Measurements from ENCODE around the gene MAP3K13. TPM values are rescaled to one million over a fixed set of nuclear protein-coding genes. Genes with fewer than 3 reads are reported as not detected.

Gene MAP3K13, protein sequence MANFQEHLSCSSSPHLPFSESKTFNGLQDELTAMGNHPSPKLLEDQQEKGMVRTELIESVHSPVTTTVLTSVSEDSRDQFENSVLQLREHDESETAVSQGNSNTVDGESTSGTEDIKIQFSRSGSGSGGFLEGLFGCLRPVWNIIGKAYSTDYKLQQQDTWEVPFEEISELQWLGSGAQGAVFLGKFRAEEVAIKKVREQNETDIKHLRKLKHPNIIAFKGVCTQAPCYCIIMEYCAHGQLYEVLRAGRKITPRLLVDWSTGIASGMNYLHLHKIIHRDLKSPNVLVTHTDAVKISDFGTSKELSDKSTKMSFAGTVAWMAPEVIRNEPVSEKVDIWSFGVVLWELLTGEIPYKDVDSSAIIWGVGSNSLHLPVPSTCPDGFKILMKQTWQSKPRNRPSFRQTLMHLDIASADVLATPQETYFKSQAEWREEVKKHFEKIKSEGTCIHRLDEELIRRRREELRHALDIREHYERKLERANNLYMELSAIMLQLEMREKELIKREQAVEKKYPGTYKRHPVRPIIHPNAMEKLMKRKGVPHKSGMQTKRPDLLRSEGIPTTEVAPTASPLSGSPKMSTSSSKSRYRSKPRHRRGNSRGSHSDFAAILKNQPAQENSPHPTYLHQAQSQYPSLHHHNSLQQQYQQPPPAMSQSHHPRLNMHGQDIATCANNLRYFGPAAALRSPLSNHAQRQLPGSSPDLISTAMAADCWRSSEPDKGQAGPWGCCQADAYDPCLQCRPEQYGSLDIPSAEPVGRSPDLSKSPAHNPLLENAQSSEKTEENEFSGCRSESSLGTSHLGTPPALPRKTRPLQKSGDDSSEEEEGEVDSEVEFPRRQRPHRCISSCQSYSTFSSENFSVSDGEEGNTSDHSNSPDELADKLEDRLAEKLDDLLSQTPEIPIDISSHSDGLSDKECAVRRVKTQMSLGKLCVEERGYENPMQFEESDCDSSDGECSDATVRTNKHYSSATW
- 10 to 100 TPM; 43.7 to 66.5 TPM for total RNA-seq
- polyA plus RNA-seq (ENCODE audit: insufficient read depth, low read depth, low replicate concordance), result 37.1 TPM
- long read RNA-seq, donor 1, transcript MAP3K13-212 (3 exons, 1,681 nt), result major isoform, 37 of 125 reads
- long read RNA-seq, donor 1, transcript MAP3K13-207 (2 exons, 388 nt), result minor isoform, 5 of 125 reads
- long read RNA-seq, donor 1, partial matches to known transcripts, result 83 of 125 reads
- long read RNA-seq, donor 1, other reads (novel, unspliced or antisense), result 0 of 125 reads
- long read RNA-seq, donor 2, transcript MAP3K13-212 (3 exons, 1,681 nt), result major isoform, 16 of 58 reads
- long read RNA-seq, donor 2, partial matches to known transcripts, result 41 of 58 reads
- long read RNA-seq, donor 2, other reads (novel, unspliced or antisense), result 0 of 58 reads

- H3K36me3 ChIP-seq (ENCODE audit: low read depth, missing control alignments), result no peaks in the 10 kb centered on the region
- peaks cover 6% of the 10 kb centered on the region for H3K4me1 ChIP-seq
- intact Hi-C loops (cut with DNase I; ENCODE audit: low total_unique reads), result no loop called here
- H3K27ac ChIP-seq, result peak within 1 kb of the TSS; percentile 32 to 70
- DNase-seq, result peak; percentile 91
- TF ChIP-seq POLR2A (IDR thresholded peaks at IDR 0.05), result no peak
- no peak for TF ChIP-seq CTCF (IDR thresholded peaks at IDR 0.05)
- no peaks in the 10 kb centered on the region for H3K27me3 ChIP-seq
- 1 to 3% methylated on average over 17 of the region's 17 CpGs for WGBS, 2 donors
- H3K9me3 ChIP-seq, result no peaks in the 10 kb centered on the region
- H3K4me3 ChIP-seq, result peak within 1 kb of the TSS; percentile 42 to 64
Measured at GRCh38 chr3:185362850-185363661, at the start of gene MAP3K13. Gene MAP3K13 (plus strand): TSS chr3:185363136. CDS start chr3:185428582, 65,446 bp downstream.

DNA sequence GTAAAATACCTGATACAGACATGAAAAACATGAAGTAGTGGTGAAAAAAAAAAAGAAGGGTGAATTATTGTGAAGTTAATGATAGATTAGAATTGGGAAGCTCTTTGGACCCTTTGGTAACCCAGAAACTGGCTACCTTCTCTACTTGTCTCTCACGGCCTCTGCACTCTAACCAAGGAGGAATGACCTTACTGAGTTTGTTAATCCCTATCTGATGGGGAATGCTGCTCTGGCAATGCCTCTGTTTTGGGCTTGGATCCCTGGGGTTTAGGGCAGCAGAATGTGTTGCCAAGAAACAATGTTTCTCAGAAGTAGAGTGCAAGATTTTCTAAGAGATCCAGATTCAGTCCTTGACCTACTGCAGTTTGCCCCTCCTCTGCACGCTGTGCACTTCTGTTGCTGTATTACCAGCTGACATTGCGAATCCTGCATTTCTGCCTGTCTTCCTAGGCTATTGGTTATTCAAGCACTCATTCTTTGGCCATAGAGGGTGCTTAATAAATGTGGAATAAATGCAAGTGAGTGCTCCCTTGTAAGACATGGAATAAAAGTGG lies 49.2 kb upstream of the MAP3K13 start:
- DNase-seq, result peak; percentile 68
- no peaks in the 10 kb centered on the region for H3K27me3 ChIP-seq
- H3K36me3 ChIP-seq (ENCODE audit: low read depth, missing control alignments), result no peaks in the 10 kb centered on the region
- H3K4me3 ChIP-seq, result no peak overlapping the region
- no peaks in the 10 kb centered on the region for H3K9me3 ChIP-seq
- H3K4me1 ChIP-seq, result peaks cover 11% of the 10 kb centered on the region
- TF ChIP-seq CTCF (IDR thresholded peaks at IDR 0.05), result no peak
- TF ChIP-seq POLR2A (IDR thresholded peaks at IDR 0.05), result no peak
- 61 to 75% methylated on average over 3 of the region's 3 CpGs for WGBS, 2 donors
- intact Hi-C loops (cut with DNase I; ENCODE audit: low total_unique reads), result no loop called here
- peak overlapping the region in 1 of 2 donors; percentile 2 for H3K27ac ChIP-seq

- intact Hi-C loops (cut with DNase I; ENCODE audit: low total_unique reads), result no loop called here
- no peaks in the 10 kb centered on the region for H3K36me3 ChIP-seq (ENCODE audit: low read depth, missing control alignments)
- H3K4me3 ChIP-seq, result no peak overlapping the region
- whole genome bisulfite sequencing, 2 donors, result 52 to 60% methylated on average over 6 of the region's 6 CpGs
- peak overlapping the region; percentile 63 to 76 for H3K27ac ChIP-seq
- peaks cover 8% of the 10 kb centered on the region for H3K4me1 ChIP-seq
- no peak for TF ChIP-seq POLR2A (IDR thresholded peaks at IDR 0.05)
- TF ChIP-seq CTCF (IDR thresholded peaks at IDR 0.05), result no peak
- H3K9me3 ChIP-seq, result no peaks in the 10 kb centered on the region
- DNase-seq, result no peak
- no peaks in the 10 kb centered on the region for H3K27me3 ChIP-seq
Measured at GRCh38 chr3:185316740-185317412, 46.1 kb upstream of the MAP3K13 start.

Data from testis (tissue), 5 donors.